Lung microvascular endothelial cell (primary cell): ENCODE measurements around the gene MYH11. TPM values are rescaled to one million over a fixed set of nuclear protein-coding genes. Genes with fewer than 3 reads are reported as not detected.

Experiments used
- DNase-seq, 2 donors: peaks; one replicate each; pipeline versions ENCODE4 v3.0.0 to v3.0.0-alpha.2; 2010; ENCODE audit warnings: low read depth in 2 of 2
- total RNA-seq: library from RNA; depleted of rRNA; stranded (reverse); fragments of >200 nt; gene quantifications from 2 replicates; pipeline ENCODE4 v1.2.1, GENCODE V29; 2014

Gene MYH11
- under 0.01 TPM in 1 of 2 replicates, not detected in the other for total RNA-seq

- DNase-seq = peak in 1 of 2 donors; percentile 10
These were observed at the start of gene MYH11 for GRCh38 chr16:15856901-15857698. Gene MYH11, minus strand, starts transcription at chr16:15857028. Its CDS starts 18,776 bp downstream, at chr16:15838252.

- DNase-seq = no peak
These were observed 49.6 kb upstream of the MYH11 start for GRCh38 chr16:15906439-15906838.

- no peak for DNase-seq
These were observed 47.1 kb upstream of the MYH11 start for GRCh38 chr16:15903960-15904359.

DNA sequence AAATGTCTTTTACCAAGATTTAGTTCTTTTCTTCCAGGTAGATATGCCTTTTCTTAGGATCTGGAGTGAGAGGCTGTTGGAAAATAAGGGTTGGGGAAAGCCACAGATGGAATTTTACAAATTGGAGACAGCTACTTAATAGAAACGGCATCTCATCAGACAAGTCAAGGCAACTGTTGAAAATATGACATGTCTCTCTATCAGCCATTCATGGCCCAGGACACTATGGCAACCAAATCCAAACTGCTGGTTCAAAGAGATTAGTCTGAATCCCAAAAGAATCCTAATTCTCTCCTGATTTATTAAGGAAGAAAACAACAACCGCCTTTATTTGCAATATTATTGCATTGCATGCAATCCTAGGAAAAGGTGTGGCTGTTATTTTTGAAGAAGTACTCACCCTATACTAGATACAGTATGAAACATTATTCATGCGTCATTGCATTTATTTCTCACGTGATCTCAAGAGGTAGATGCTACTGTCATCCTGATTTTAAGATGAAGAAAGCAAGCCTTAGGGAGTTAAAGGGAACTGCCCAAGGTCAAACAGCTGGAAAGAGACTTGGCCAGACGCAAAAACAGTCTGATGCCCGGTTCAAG, 44.2 kb upstream of the MYH11 start:
- DNase-seq = no peak

DNA sequence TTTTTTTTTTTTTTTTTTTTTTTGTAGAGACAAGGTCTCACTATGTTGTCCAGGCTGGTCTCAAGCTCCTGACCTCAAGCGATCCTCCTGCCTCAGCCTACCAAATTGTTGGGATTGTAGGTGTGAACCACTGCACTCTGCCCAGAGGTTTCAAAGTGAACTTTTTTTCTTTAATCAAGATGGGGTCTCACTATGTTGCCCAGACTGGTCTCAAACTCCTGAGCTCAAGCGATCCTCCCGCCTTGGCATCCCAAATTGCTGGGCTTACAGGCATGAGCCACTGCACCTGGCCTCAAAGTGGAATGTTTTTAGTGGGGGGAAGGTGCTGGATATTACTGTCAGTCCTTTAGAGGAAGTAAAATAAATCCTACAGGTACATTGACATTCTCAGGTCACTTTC, 43.5 kb upstream of the MYH11 start:
- no peak for DNase-seq

- DNase-seq = peak in 1 of 2 donors; percentile 54
These were observed 42.8 kb upstream of the MYH11 start for GRCh38 chr16:15899538-15900100.

DNA sequence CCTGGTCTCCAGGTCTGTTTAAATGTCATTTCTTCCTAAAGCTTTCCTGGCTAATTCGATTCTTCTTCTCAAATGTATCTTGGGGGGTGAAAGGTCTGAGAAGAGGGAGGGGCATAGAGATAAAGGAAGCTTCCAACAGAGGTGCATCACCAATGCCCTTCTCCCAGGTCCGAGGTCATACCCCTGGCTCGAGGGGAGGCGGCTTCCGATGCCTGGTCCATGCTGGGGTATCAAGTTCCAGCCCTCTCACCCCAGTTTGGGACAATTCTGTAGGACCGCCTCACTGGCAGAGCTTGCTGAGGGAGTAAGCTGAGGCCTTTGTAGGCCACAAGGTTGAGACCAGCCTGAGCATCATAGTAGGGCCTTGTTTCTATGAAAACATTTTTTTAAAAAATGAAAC, 41.8 kb upstream of the MYH11 start:
- no peak for DNase-seq

GRCh38 chr16:15897834-15898254, 41.0 kb upstream of the MYH11 start:
- no peak for DNase-seq

DNA sequence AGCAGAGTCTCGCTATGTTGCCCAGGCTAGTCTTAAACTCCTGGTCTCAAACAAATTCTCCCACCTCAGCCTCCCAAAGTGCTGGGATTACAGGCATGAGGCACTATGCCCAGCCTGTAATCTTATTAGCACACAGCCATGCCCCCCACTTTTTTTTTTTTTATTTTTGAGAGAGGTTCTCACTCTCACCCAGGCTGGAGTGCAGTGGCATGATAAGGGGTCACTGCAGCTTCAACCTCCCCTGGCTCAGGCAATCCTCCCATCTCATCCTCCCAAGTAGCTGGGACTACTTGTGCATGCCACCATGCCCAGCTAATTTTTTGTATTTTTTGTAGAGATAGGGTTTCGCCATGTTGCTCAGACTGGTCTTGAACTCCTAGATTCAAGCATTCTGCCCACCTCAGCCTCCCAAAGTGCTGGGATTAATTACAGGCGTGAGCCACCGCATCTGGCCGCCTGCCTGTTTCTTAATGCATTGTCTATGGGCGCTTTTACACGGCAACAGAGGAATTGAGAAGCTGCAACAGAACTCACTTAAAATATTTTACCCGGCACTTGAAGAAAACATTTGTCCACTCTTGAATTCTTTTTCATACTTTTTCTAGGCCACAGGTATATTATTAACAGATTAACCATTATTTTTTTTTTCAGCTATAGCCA, 40.4 kb upstream of the MYH11 start:
- DNase-seq = no peak

- no peak for DNase-seq
These were observed 37.9 kb upstream of the MYH11 start for GRCh38 chr16:15894571-15895374.

- no peak for DNase-seq
These were observed 34.7 kb upstream of the MYH11 start for GRCh38 chr16:15891508-15891907.

DNA sequence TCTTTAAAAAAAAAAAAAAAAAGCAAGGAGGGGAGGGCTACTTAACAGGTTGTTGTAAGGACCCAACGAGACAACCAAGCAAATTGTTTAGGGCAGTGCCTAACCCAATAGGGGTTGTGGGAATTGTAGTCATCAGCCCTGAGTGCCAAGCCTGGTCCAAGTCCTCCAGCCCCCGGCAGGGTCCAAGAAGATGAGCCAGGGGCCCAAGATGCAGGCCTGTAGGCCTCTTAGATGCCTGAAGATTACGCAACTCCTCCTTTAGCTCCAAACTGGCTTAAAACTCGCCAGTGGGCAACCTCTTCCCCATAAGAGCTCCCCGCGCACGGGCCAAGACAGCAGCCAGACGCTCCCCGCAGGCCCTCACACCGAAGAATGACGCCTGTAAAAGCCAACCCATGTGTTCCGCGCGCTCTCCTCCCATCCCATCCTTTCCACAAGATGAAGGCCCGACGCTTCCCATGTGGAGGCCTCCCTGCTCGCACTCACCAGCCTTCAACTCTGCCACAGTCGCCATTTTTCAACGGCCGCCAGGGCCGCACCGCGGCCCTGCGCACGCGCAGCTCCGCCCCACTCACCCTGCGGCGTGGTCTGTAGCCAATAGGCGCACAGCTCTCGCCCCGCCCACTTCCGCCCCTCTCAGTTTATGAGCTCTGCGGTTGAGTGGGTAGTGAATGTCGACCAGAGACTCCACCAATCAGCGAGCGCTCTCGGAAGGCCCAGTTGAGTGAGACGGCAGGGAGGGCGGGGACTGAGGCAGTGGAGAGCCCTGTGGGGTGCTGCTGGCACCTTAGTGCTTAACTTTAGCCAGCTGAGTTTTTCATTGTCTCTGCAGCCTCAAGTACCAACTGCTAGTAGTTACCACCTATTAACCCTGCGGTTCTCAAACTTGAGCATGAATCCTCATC, 31.5 kb upstream of the MYH11 start, which contains the start of gene CEP20:
CEP20 (minus strand) TSS at position 532 of the 905 bp plus-strand sequence; CDS start at position 514, 18 bp downstream.
- DNase-seq = peak; percentile 98 to 99

DNA sequence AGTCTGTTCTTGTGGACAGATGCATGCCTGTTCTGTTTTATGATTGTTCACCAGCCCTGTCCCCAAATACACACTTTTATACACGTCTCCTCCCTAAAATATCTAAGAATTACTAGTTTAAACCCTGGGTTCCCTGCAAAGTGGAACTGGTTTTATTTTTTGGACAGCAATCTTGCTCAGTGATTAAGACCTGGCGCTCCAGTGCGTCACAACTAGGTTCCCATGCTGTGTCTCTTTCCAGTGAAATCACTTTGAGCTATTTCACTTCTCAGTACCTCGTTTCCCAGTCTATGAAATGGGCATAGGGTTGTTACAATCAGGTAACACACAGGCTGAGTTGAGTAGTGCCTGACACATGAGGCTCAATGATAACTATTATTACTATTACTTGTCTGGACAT, 30.5 kb upstream of the MYH11 start:
- DNase-seq = no peak

DNA sequence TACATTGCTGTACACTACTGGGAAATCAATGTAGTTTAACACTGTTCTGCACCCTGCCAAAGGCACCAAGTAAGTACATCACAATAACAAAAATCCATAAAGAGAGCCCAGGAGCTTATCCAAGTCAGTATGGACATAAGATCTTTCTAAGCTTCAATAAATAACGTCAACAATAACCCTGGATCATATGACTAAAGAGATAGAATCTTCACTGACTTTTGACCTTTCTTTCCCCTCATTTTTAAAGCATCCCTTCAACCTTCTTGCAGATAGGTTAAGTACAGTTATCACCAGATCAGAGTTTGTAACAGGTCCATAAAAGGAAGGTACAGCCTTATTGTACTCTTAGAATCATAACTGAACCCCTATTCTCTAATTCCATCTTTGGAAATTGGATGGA, 29.2 kb upstream of the MYH11 start:
- DNase-seq = no peak

DNA sequence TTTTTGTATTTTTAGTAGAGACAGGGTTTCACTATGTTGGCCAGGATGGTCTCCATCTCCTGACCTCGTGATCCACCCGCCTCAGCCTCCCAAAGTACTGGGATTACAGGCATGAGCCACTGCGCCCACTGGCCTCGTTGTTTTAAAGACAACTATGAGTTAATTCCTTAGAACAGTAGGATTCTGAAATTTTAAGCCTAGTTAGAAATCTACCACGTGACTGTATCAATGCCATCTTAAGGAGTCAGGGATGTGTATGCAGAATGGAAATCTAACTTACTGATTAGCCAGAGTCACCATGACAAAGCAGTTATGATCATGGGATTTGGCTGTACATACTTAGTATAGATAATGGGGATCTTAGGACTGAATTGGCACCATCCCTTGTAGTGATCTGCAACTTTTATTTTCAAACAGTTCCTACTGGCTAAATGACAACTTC, 28.8 kb upstream of the MYH11 start:
- DNase-seq = no peak

GRCh38 chr16:15882563-15882962, 25.7 kb upstream of the MYH11 start:
- no peak for DNase-seq

- DNase-seq = no peak
These were observed 25.1 kb upstream of the MYH11 start for GRCh38 chr16:15881794-15882379.

- DNase-seq = no peak
These were observed 23.8 kb upstream of the MYH11 start for GRCh38 chr16:15880434-15881308.
